B cell (primary cell): Measurements from ENCODE around the gene ZMAT5. TPM values are rescaled to one million over a fixed set of nuclear protein-coding genes. Genes with fewer than 3 reads are reported as not detected.

Experiments used
- ATAC-seq: fragments of 200-7000 bp; cut with Tn5 transposase; one replicate; pipeline ENCODE4 v1.10.0; 2021; ENCODE audit warnings: low read depth, mild to moderate bottlenecking, moderate number of reproducible peaks, moderate library complexity
- CTCF ChIA-PET: fragments of 350-600 bp; sonication (Branson Sonifier 250); formaldehyde crosslinking; loops from one replicate; lab custom pipeline; 2021; ENCODE audit warnings: antibody characterized with exemption, inconsistent platforms; lab: Charles Lee
- POLR2A ChIA-PET: fragments of 350-600 bp; sonication (Branson Sonifier 250); formaldehyde crosslinking; loops from one replicate; lab custom pipeline; 2021; ENCODE audit warnings: antibody characterized with exemption; lab: Charles Lee
- DNase-seq: peaks from one replicate; pipeline ENCODE4 v3.0.0; 2013
- H2AFZ ChIP-seq: 2 replicates; pipeline ENCODE4 v1.6.1; 2012; ENCODE audit warnings: mild to moderate bottlenecking, low read depth, low read length; ENCODE audit not compliant: insufficient read depth, poor library complexity, severe bottlenecking
- H3K27ac ChIP-seq, 2 donors: 1 replicate in 1 of 2; 2 replicates in 1 of 2; pipeline ENCODE4 v1.5.1; 2012 to 2013; ENCODE audit warnings: low read length in 2 of 2, mild to moderate bottlenecking in 2 of 2, moderate library complexity in 1 of 2
- H3K27me3 ChIP-seq, 4 experiments: fragments of 200-600 bp in 1 of 4; sonication (generic) in 1 of 4; replicated peaks in 1 of 4; 1 replicate in 2 of 4; 2 replicates in 2 of 4; pipeline versions ENCODE4 v1.6.1 to v1.7.0; 2013 to 2016; ENCODE audit warnings: low read length in 3 of 4, mild to moderate bottlenecking in 2 of 4, mixed read lengths in 1 of 4, moderate library complexity in 1 of 4; ENCODE audit not compliant: insufficient read depth in 4 of 4, control insufficient read depth in 3 of 4; ENCODE audit errors: control extremely low read depth in 1 of 4
- H3K36me3 ChIP-seq, 2 experiments: replicated peaks in 1 of 2; 1 replicate in 1 of 2; 2 replicates in 1 of 2; pipeline versions ENCODE4 v1.6.1 to v1.7.1; 2013; ENCODE audit warnings: low read length in 1 of 2; ENCODE audit not compliant: insufficient read depth in 2 of 2, control insufficient read depth in 1 of 2; ENCODE audit errors: control extremely low read depth in 1 of 2, extremely low read depth in 1 of 2
- H3K4me1 ChIP-seq, 2 donors: fragments of 200-600 bp in 1 of 2; sonication (generic) in 1 of 2; 1 replicate in 1 of 2; 2 replicates in 1 of 2; pipeline versions ENCODE4 v1.5.1 to v1.6.1; 2013 to 2017; ENCODE audit warnings: low read length in 2 of 2; ENCODE audit not compliant: control insufficient read depth in 2 of 2, insufficient read depth in 2 of 2
- H3K4me2 ChIP-seq: replicated peaks from 2 replicates; pipeline ENCODE3; 2012; ENCODE audit warnings: mild to moderate bottlenecking, low read depth, low read length; ENCODE audit not compliant: poor library complexity, severe bottlenecking
- H3K4me3 ChIP-seq, 5 experiments: fragments of 200-600 bp in 1 of 5; sonication (generic) in 1 of 5; 1 replicate in 3 of 5; 2 replicates in 2 of 5; pipeline versions ENCODE4 v1.5.1 to v1.7.0; 2011 to 2016; ENCODE audit warnings: low read length in 4 of 5, mild to moderate bottlenecking in 4 of 5, low read depth in 2 of 5, control low read depth in 1 of 5, moderate library complexity in 1 of 5; ENCODE audit not compliant: insufficient read depth in 1 of 5; ENCODE audit errors: control extremely low read depth in 1 of 5, extremely low read depth in 1 of 5
- H3K79me2 ChIP-seq: fragments of 200-600 bp; sonication (generic); one replicate; pipeline ENCODE4 v1.6.0; 2016; ENCODE audit warnings: low read length; ENCODE audit not compliant: control insufficient read depth, insufficient read depth
- H3K9ac ChIP-seq: fragments of 200-600 bp; sonication (generic); 2 replicates; pipeline ENCODE4 v1.6.1; 2017; ENCODE audit warnings: mild to moderate bottlenecking, low read length, moderate library complexity
- H3K9me3 ChIP-seq, 3 donors: one replicate each; pipeline versions ENCODE4 v1.6.1 to v1.7.1; 2013; ENCODE audit warnings: low read length in 2 of 3; ENCODE audit not compliant: control insufficient read depth in 2 of 3, insufficient read depth in 1 of 3; ENCODE audit errors: control extremely low read depth in 1 of 3
- H4K20me1 ChIP-seq: 2 replicates; pipeline ENCODE4 v1.6.0; 2012; ENCODE audit warnings: mild to moderate bottlenecking, low read length; ENCODE audit not compliant: insufficient read depth, control insufficient read depth, poor library complexity, severe bottlenecking
- H3K27ac Mint-ChIP-seq: one replicate; pipeline ENCODE4 v1.8.0; 2021; ENCODE audit warnings: mixed read lengths
- H3K27me3 Mint-ChIP-seq: one replicate; pipeline ENCODE4 v1.8.0; 2021; ENCODE audit warnings: mixed read lengths
- H3K4me1 Mint-ChIP-seq: one replicate; pipeline ENCODE4 v1.8.0; 2021; ENCODE audit warnings: mixed read lengths
- H3K4me3 Mint-ChIP-seq: one replicate; pipeline ENCODE4 v1.8.0; 2021; ENCODE audit warnings: mixed read lengths
- H3K9me3 Mint-ChIP-seq: one replicate; pipeline ENCODE4 v1.8.0; 2022; ENCODE audit warnings: mixed read lengths; ENCODE audit not compliant: insufficient read depth
- CTCF ChIP-seq: fragments of 200-600 bp; IDR thresholded peaks from one replicate; pipeline ENCODE4 v1.8.0; 2022; ENCODE audit warnings: antibody characterized with exemption, mild to moderate bottlenecking
- EZH2 ChIP-seq: IDR thresholded peaks from 2 replicates; pipeline ENCODE4 v1.6.1; 2012; ENCODE audit warnings: borderline replicate concordance, low read depth, mild to moderate bottlenecking, moderate library complexity, low read length; ENCODE audit not compliant: insufficient read depth, poor library complexity, severe bottlenecking
- WGBS: methylation state at CpG from one replicate; pipeline ENCODE4 v1.1.5; 2013; ENCODE audit warnings: missing lambda C conversion rate; ENCODE audit not compliant: insufficient coverage; 5-methylcytosine and 5-hydroxymethylcytosine counted together
- intact Hi-C: fragments of 100-400 bp; cut with micrococcal nuclease; formaldehyde crosslinking; loops from one replicate; pipeline ENCODE4 v1.10.0; 2022
- polyA plus RNA-seq: library from polyadenylated mRNA; depleted of rRNA; stranded (reverse); fragments of >200 nt; gene quantifications from 2 replicates; pipeline ENCODE4 v1.2.3, GENCODE V29; 2012
- total RNA-seq, 2 donors: library from RNA; stranded (reverse); fragments of 120-200 nt in 1 of 2; gene quantifications; 1 replicate in 1 of 2; 2 replicates in 1 of 2; pipeline versions ENCODE4 v1.2.3 to v1.2.4, GENCODE V29; 2013 to 2022

The ZMAT5 gene
- total and polyA plus RNA-seq, 2 donors (not counting 1 experiment from before 2014, with no cell fraction given): 17.8 to 26.3 TPM

- 77% methylated on average over 7 of the region's 7 CpGs for WGBS
- no peak overlapping the region for H3K27ac Mint-ChIP-seq
- Histone ChIP-seq H3K9me3 (no peaks in the 10 kb centered on the region), H3K27me3 (peaks cover 0 to 18% (median 2%) of the 10 kb centered on the region in 4 experiments), H3K4me3 (no peak overlapping the region), H3K4me2 (no peak overlapping the region), H3K36me3 (no peaks in the 10 kb centered on the region), H3K27ac (no peak overlapping the region), H4K20me1 (no peaks in the 10 kb centered on the region), H3K9ac (no peak overlapping the region), H2AFZ (no peak overlapping the region), H3K79me2 (no peaks in the 10 kb centered on the region), H3K4me1 (no peaks in the 10 kb centered on the region)
- H3K4me3 Mint-ChIP-seq: no peak overlapping the region
- no peaks in the 10 kb centered on the region for H3K9me3 Mint-ChIP-seq
- ATAC-seq: no peak
- intact Hi-C loops: no loop called here
- peaks cover 2% of the 10 kb centered on the region for H3K4me1 Mint-ChIP-seq
- no peak for DNase-seq
- H3K27me3 Mint-ChIP-seq: peaks cover 7% of the 10 kb centered on the region
- TF ChIP-seq CTCF (no peak), EZH2 (no peak)
- ChIA-PET CTCF (interaction anchor here (0.8 kb wide), 1 partner anchor 137 kb away, joined by 4 read pairs; no protein-coding TSS in a partner anchor), POLR2A (no interaction called here)
Measured at GRCh38 chr22:29726106-29726505, 40.7 kb downstream of the ZMAT5 start.

- H3K27me3 Mint-ChIP-seq: peaks cover 7% of the 10 kb centered on the region
- ChIA-PET CTCF (interaction anchor here (0.9 kb wide), 1 partner anchor 280 kb away, joined by 3 read pairs; no protein-coding TSS in a partner anchor), POLR2A (no interaction called here)
- WGBS: 87% methylated on average over 4 of the region's 8 CpGs
- Histone ChIP-seq H3K27me3 (peaks cover 0 to 19% (median 2%) of the 10 kb centered on the region in 4 experiments), H3K36me3 (no peaks in the 10 kb centered on the region), H3K79me2 (no peaks in the 10 kb centered on the region), H3K4me3 (no peak overlapping the region), H3K9ac (no peak overlapping the region), H4K20me1 (no peaks in the 10 kb centered on the region), H2AFZ (no peak overlapping the region), H3K4me1 (no peaks in the 10 kb centered on the region), H3K4me2 (no peak overlapping the region), H3K27ac (no peak overlapping the region), H3K9me3 (no peaks in the 10 kb centered on the region)
- no peak overlapping the region for H3K4me3 Mint-ChIP-seq
- no peak for DNase-seq
- no peaks in the 10 kb centered on the region for H3K9me3 Mint-ChIP-seq
- H3K4me1 Mint-ChIP-seq: peaks cover 2% of the 10 kb centered on the region
- intact Hi-C loops: no loop called here
- no peak for ATAC-seq
- no peak overlapping the region for H3K27ac Mint-ChIP-seq
- no peak for TF ChIP-seq CTCF
- TF ChIP-seq EZH2: no peak
Measured at GRCh38 chr22:29724843-29725242, 42.0 kb downstream of the ZMAT5 start.
